ENCODE measurements around the gene PLA2G6. TPM values are rescaled to one million over a fixed set of nuclear protein-coding genes. Genes with fewer than 3 reads are reported as not detected.

Gene PLA2G6
- total RNA-seq, 1 donor from 2014 or later: 35.8 TPM

- Histone ChIP-seq H3K9me3 (no peaks in the 10 kb centered on the region), H3K4me1 (peaks cover 9% of the 10 kb centered on the region), H3K27me3 (no peaks in the 10 kb centered on the region), H3K36me3 (peaks cover 0 to 33% of the 10 kb centered on the region in 2 donors), H3K4me3 (no peak overlapping the region), H3K27ac (no peak overlapping the region)
- intact Hi-C loops (cut with DNase I): loop anchor here (10.0 kb wide), 1 partner anchor 118 kb away; the partner anchor contains the start of gene PLA2G6
- DNase-seq (ENCODE audit: extremely low spot score in 2 of 2): no peak
- TF ChIP-seq, protein P1, sequence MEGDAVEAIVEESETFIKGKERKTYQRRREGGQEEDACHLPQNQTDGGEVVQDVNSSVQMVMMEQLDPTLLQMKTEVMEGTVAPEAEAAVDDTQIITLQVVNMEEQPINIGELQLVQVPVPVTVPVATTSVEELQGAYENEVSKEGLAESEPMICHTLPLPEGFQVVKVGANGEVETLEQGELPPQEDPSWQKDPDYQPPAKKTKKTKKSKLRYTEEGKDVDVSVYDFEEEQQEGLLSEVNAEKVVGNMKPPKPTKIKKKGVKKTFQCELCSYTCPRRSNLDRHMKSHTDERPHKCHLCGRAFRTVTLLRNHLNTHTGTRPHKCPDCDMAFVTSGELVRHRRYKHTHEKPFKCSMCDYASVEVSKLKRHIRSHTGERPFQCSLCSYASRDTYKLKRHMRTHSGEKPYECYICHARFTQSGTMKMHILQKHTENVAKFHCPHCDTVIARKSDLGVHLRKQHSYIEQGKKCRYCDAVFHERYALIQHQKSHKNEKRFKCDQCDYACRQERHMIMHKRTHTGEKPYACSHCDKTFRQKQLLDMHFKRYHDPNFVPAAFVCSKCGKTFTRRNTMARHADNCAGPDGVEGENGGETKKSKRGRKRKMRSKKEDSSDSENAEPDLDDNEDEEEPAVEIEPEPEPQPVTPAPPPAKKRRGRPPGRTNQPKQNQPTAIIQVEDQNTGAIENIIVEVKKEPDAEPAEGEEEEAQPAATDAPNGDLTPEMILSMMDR (IDR thresholded peaks at IDR 0.05): no peak
- TF ChIP-seq POLR2A (IDR thresholded peaks at IDR 0.05) (no peak), POLR2AphosphoS5 (IDR thresholded peaks at IDR 0.05; ENCODE audit: insufficient read depth in 1 of 2, low read depth in 1 of 2) (no peak)
Observed at GRCh38 chr22:38066381-38067027, 115.1 kb downstream of the PLA2G6 start.

DNA sequence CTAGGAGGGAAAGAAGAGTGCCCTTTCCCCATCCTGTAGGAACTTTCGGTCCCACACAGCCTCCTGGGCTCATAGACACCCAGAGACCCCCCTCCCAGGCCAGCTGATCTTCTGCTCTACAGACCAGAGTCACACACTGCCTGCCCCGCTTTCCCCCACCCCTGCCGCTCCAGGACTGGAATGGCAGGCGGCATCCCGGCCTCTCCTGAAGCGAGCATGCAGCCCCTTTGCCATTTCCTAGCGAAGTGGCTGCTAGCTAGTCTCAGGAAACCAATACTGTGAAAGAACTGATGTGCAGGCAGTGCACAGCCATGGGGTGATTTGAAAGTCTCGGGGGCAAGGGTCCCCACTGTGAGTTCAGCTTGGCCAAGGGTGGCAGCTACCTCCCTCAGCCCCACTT, 116.1 kb downstream of the PLA2G6 start:
- no peaks in the 10 kb centered on the region for H3K9me3 ChIP-seq
- peaks cover 0 to 33% of the 10 kb centered on the region in 2 donors for H3K36me3 ChIP-seq
- intact Hi-C loops (cut with DNase I): loop anchor here (10.0 kb wide), 1 partner anchor 119 kb away; the partner anchor contains the start of gene PLA2G6
- peaks cover 9% of the 10 kb centered on the region for H3K4me1 ChIP-seq
- DNase-seq (ENCODE audit: extremely low spot score in 2 of 2): no peak
- H3K4me3 ChIP-seq: no peak overlapping the region
- TF ChIP-seq POLR2AphosphoS5 (IDR thresholded peaks at IDR 0.05; ENCODE audit: insufficient read depth in 1 of 2, low read depth in 1 of 2): no peak
- TF ChIP-seq, protein P1 (IDR thresholded peaks at IDR 0.05): no peak
- TF ChIP-seq POLR2A (IDR thresholded peaks at IDR 0.05): no peak
- no peak overlapping the region for H3K27ac ChIP-seq
- H3K27me3 ChIP-seq: no peaks in the 10 kb centered on the region

DNA sequence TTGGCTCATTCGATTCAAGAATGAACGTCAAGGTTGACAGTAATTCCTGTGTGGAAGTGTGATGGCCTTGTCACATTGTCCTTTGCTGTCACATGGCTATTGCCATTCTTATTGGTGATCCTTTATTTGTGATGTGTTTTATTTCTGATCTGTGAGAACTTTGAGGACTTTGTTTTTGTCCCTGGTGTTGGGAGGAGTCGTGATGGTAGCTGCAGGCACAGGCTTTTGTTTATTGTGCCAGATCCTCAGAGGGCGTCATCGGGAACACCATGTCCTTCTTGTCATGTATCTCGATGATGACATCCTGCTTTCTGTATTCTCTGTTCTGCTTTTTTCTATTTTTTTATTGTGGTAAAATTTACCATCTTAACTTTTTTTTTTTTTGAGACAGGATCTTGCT, 118.8 kb downstream of the PLA2G6 start:
- no peak overlapping the region for H3K4me3 ChIP-seq
- peak overlapping the region; percentile 74 for H3K27ac ChIP-seq
- DNase-seq (ENCODE audit: extremely low spot score in 2 of 2): no peak
- H3K27me3 ChIP-seq: no peaks in the 10 kb centered on the region
- intact Hi-C loops (cut with DNase I): loop anchor here (10.0 kb wide), 1 partner anchor 122 kb away; the partner anchor contains the start of gene PLA2G6
- H3K9me3 ChIP-seq: no peaks in the 10 kb centered on the region
- H3K4me1 ChIP-seq: peaks cover 4% of the 10 kb centered on the region
- peaks cover 0 to 38% of the 10 kb centered on the region in 2 donors for H3K36me3 ChIP-seq
- TF ChIP-seq POLR2AphosphoS5 (IDR thresholded peaks at IDR 0.05; ENCODE audit: insufficient read depth in 1 of 2, low read depth in 1 of 2) (peak in 1 of 2 donors; percentile 65), POLR2A (IDR thresholded peaks at IDR 0.05) (no peak)

Small RNAs within 50 kb of the gene (small RNA-seq; reads per million reads assigned to genes)
- gene RN7SL704P: not detected

Other genes starting within 250 kb of the PLA2G6 start
- not detected for gene C22orf23, start 228.2 kb downstream of the PLA2G6 start, total RNA-seq
- gene POLR2F, start 228.1 kb downstream of the PLA2G6 start, total RNA-seq: 57.9 TPM
- 3.2 TPM for gene SOX10, start 197.3 kb downstream of the PLA2G6 start, total RNA-seq
- 21.1 TPM for gene PICK1, start 124.4 kb downstream of the PLA2G6 start, total RNA-seq
- 0.98 TPM for gene SLC16A8, start 97.6 kb downstream of the PLA2G6 start, total RNA-seq
- not detected for gene BAIAP2L2, start 71.1 kb downstream of the PLA2G6 start, total RNA-seq
- gene MAFF, start 20.2 kb upstream of the PLA2G6 start, total RNA-seq: 90.6 TPM
- 50.8 TPM for gene TMEM184B, start 91.2 kb upstream of the PLA2G6 start, total RNA-seq
- gene CSNK1E, start 135.6 kb upstream of the PLA2G6 start, total RNA-seq: 162 TPM